Endothelial cell of umbilical vein (primary cell): Measurements from ENCODE around the gene HIC2.
"Not testable (repeated sequence)": the region's sequence is repeated elsewhere in the genome, so short reads cannot be mapped to it uniquely, and the experiment has no call there.

Experiments used
- CTCF ChIP-seq, 2 donors: IDR thresholded peaks; 1 replicate in 1 of 2; 2 replicates in 1 of 2; pipeline ENCODE4 v1.5.1; 2011; ENCODE audit warnings: low read length in 2 of 2, mild to moderate bottlenecking in 2 of 2, moderate library complexity in 2 of 2, control low read depth in 1 of 2, inconsistent platforms in 1 of 2, low read depth in 1 of 2; ENCODE audit not compliant: insufficient read depth in 1 of 2; ENCODE audit errors: extremely low read depth in 1 of 2
- EZH2 ChIP-seq: IDR thresholded peaks from 2 replicates; pipeline ENCODE4 v1.6.1; 2012; ENCODE audit warnings: borderline replicate concordance, low read depth, mild to moderate bottlenecking, moderate library complexity, low read length, inconsistent platforms; ENCODE audit not compliant: severe bottlenecking
- FOS ChIP-seq: IDR thresholded peaks from 2 replicates; pipeline ENCODE4 v1.6.1; 2011; ENCODE audit warnings: mild to moderate bottlenecking, low read length, moderate library complexity, borderline replicate concordance; ENCODE audit not compliant: insufficient read depth
- GATA2 ChIP-seq: IDR thresholded peaks from 2 replicates; pipeline ENCODE4 v1.7.0; 2011; ENCODE audit warnings: low read depth, mild to moderate bottlenecking, moderate library complexity, mixed read lengths, low read length; ENCODE audit not compliant: insufficient read length, insufficient read depth
- JUN ChIP-seq: IDR thresholded peaks from 2 replicates; pipeline ENCODE4 v1.6.1; 2011; ENCODE audit warnings: borderline replicate concordance, low read depth; ENCODE audit not compliant: insufficient read length, insufficient read depth
- MAX ChIP-seq: IDR thresholded peaks from 2 replicates; pipeline ENCODE4 v1.6.1; 2011; ENCODE audit not compliant: insufficient read depth, insufficient read length
- MYC ChIP-seq: IDR thresholded peaks from one replicate; pipeline ENCODE4 v1.6.1; 2011; ENCODE audit warnings: mild to moderate bottlenecking, low read depth, low read length
- POLR2A ChIP-seq: IDR thresholded peaks from 2 replicates; pipeline ENCODE4 v1.6.1; 2012; ENCODE audit warnings: low read depth, mild to moderate bottlenecking, control low read depth, low read length
- POLR2AphosphoS5 ChIP-seq: IDR thresholded peaks from 2 replicates; pipeline ENCODE4 v1.6.1; 2012; ENCODE audit warnings: low read depth, mild to moderate bottlenecking, control low read depth, low read length, moderate library complexity; ENCODE audit not compliant: insufficient read depth

GRCh38 chr22:21407139-21407538 lies 10.0 kb upstream of the HIC2 start:
- TF ChIP-seq EZH2; CTCF (IDR thresholded peaks at IDR 0.05; ENCODE audit: extremely low read depth in 1 of 2, insufficient read depth in 1 of 2, low read depth in 1 of 2, low read length in 2 of 2); POLR2A; MAX; JUN; POLR2AphosphoS5; MYC; FOS; GATA2: not testable (repeated sequence)
